Lung (tissue), 12 donors: ENCODE results near the gene TBXT. TPM values are rescaled to one million over a fixed set of nuclear protein-coding genes. Genes with fewer than 3 reads are reported as not detected.

Source experiments
- ATAC-seq: fragments of 200-7000 bp; cut with Tn5 transposase; one replicate; pipeline ENCODE4 v1.9.1; 2020; ENCODE audit warnings: moderate number of reproducible peaks; ENCODE audit not compliant: insufficient read depth, low FRiP score
- DNase-seq, 3 donors: peaks; one replicate each; pipeline ENCODE4 v3.0.0-alpha.2; 2013 to 2017
- H3K27ac ChIP-seq, 2 donors: one replicate each; pipeline ENCODE4 v1.5.1; 2013; ENCODE audit warnings: mild to moderate bottlenecking in 2 of 2, moderate library complexity in 2 of 2, control low read depth in 1 of 2, inconsistent platforms in 1 of 2, low read depth in 1 of 2, low read length in 1 of 2
- H3K27me3 ChIP-seq, 3 donors: one replicate each; pipeline ENCODE4 v1.5.1; 2013; ENCODE audit warnings: low read length in 2 of 3; ENCODE audit not compliant: control insufficient read depth in 3 of 3, insufficient read depth in 3 of 3
- H3K36me3 ChIP-seq, 4 donors: one replicate each; pipeline ENCODE4 v1.5.1; 2013; ENCODE audit warnings: low read length in 4 of 4, mild to moderate bottlenecking in 1 of 4, moderate library complexity in 1 of 4; ENCODE audit not compliant: control insufficient read depth in 4 of 4, insufficient read depth in 4 of 4
- H3K4me1 ChIP-seq, 5 donors: one replicate each; pipeline ENCODE4 v1.5.1; 2013; ENCODE audit warnings: low read length in 5 of 5, mild to moderate bottlenecking in 2 of 5, moderate library complexity in 1 of 5; ENCODE audit not compliant: control insufficient read depth in 5 of 5, insufficient read depth in 5 of 5
- H3K4me3 ChIP-seq: one replicate; pipeline ENCODE4 v1.5.1; 2013; ENCODE audit warnings: mild to moderate bottlenecking, control low read depth, moderate library complexity
- H3K9ac ChIP-seq, 2 donors: one replicate each; pipeline ENCODE4 v1.5.1; 2013; ENCODE audit warnings: low read length in 2 of 2, control low read depth in 1 of 2; ENCODE audit not compliant: insufficient read depth in 1 of 2
- H3K9me3 ChIP-seq, 4 donors: one replicate each; pipeline ENCODE4 v1.5.1; 2013; ENCODE audit warnings: low read length in 3 of 4, mild to moderate bottlenecking in 1 of 4, moderate library complexity in 1 of 4; ENCODE audit not compliant: control insufficient read depth in 4 of 4, insufficient read depth in 3 of 4
- CTCF ChIP-seq: IDR thresholded peaks from 2 replicates; pipeline ENCODE4 v1.5.1; 2012; ENCODE audit warnings: mild to moderate bottlenecking; ENCODE audit errors: control extremely low read depth, extremely low read depth
- WGBS, 2 donors: extraction: QIAGEN DNeasy Blood & Tissue Kit; methylation state at CpG; one replicate each; pipeline ENCODE4 v1.1.7; 2013; 5-methylcytosine and 5-hydroxymethylcytosine counted together
- polyA plus RNA-seq, 2 donors: library from polyadenylated mRNA; stranded (reverse); fragments of 200-250 nt; gene quantifications; one replicate each; pipeline ENCODE4 v1.2.1, GENCODE V29; 2013
- total RNA-seq, 2 donors: library from RNA; depleted of rRNA in 1 of 2; stranded (reverse); fragments of >200 nt in 1 of 2; gene quantifications; one replicate each; pipeline ENCODE4 v1.2.1, GENCODE V29; 2014 to 2021
- donor health status: control.
- donor health status: control.
- donor health status: Bipolar disorder and iron deficiency.
- donor health status: healthy.
- donor health status: DM: yes; HTN: yes; CAD: no.

Gene TBXT
- total and polyA plus RNA-seq, 4 donors = not detected

- Histone ChIP-seq H3K9me3 (no peaks in the 10 kb centered on the region), H3K27ac (no peak overlapping the region), H3K4me1 (peaks cover 0 to 2% (median 0%) of the 10 kb centered on the region in 5 donors), H3K36me3 (no peaks in the 10 kb centered on the region), H3K4me3 (no peak overlapping the region), H3K9ac (no peak overlapping the region), H3K27me3 (no peaks in the 10 kb centered on the region)
- WGBS, 2 donors = 68 to 69% methylated on average over 10 of the region's 10 CpGs
- ATAC-seq (no peak), DNase-seq (no peak)
- TF ChIP-seq CTCF = no peak
Measured at GRCh38 chr6:166195860-166196238, 28.2 kb upstream of the TBXT start.

- DNase-seq = peak; percentile 5 to 54 (median 32)
- no peaks in the 10 kb centered on the region for H3K36me3 ChIP-seq
- no peak for TF ChIP-seq CTCF
- 47 to 62% methylated on average over 13 of the region's 13 CpGs for WGBS, 2 donors
- H3K9me3 ChIP-seq = no peaks in the 10 kb centered on the region
- ATAC-seq = no peak
- peaks cover 0 to 2% (median 0%) of the 10 kb centered on the region in 5 donors for H3K4me1 ChIP-seq
- H3K27ac ChIP-seq = no peak overlapping the region
- H3K27me3 ChIP-seq = no peaks in the 10 kb centered on the region
- H3K9ac ChIP-seq = no peak overlapping the region
- H3K4me3 ChIP-seq = no peak overlapping the region
Measured at GRCh38 chr6:166194914-166195859, 27.5 kb upstream of the TBXT start.

- Histone ChIP-seq H3K9me3 (no peaks in the 10 kb centered on the region), H3K36me3 (no peaks in the 10 kb centered on the region), H3K9ac (no peak overlapping the region), H3K4me1 (peaks cover 0 to 2% (median 0%) of the 10 kb centered on the region in 5 donors), H3K4me3 (no peak overlapping the region), H3K27me3 (no peaks in the 10 kb centered on the region), H3K27ac (no peak overlapping the region)
- TF ChIP-seq CTCF = no peak
- DNase-seq (no peak), ATAC-seq (no peak)
- 85 to 87% methylated on average over 5 of the region's 5 CpGs for WGBS, 2 donors
Measured at GRCh38 chr6:166192557-166192956, 24.9 kb upstream of the TBXT start.
